ENCODE measurements around the gene CSTPP1.

CSTPP1 gene

DNA sequence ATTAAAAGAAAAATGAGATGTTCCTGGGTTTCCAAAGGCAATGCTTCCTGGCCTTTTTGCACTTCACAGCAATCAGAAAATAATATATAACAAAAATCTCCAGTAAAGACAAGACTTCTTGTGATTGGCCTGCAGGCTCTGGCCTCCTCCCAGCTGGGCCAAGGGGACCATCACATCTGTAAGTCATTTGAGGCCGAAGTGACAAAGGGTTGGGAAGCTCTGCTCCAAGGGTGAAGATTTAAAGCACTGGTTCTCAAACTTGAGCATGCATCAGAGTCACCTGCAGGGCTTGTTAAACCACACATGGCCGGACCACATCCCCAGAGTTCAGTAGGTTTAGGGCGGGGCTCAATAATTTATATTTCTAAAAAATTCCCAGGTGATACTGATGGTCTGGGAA is 208.0 kb downstream of the CSTPP1 start:
- TF ChIP-seq, protein P1, sequence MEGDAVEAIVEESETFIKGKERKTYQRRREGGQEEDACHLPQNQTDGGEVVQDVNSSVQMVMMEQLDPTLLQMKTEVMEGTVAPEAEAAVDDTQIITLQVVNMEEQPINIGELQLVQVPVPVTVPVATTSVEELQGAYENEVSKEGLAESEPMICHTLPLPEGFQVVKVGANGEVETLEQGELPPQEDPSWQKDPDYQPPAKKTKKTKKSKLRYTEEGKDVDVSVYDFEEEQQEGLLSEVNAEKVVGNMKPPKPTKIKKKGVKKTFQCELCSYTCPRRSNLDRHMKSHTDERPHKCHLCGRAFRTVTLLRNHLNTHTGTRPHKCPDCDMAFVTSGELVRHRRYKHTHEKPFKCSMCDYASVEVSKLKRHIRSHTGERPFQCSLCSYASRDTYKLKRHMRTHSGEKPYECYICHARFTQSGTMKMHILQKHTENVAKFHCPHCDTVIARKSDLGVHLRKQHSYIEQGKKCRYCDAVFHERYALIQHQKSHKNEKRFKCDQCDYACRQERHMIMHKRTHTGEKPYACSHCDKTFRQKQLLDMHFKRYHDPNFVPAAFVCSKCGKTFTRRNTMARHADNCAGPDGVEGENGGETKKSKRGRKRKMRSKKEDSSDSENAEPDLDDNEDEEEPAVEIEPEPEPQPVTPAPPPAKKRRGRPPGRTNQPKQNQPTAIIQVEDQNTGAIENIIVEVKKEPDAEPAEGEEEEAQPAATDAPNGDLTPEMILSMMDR (IDR thresholded peaks at IDR 0.05; ENCODE audit: insufficient read depth, low read depth, low read length, missing control alignments): no peak
- DNase-seq (ENCODE audit: low read depth): no peak
- H3K4me3 ChIP-seq (ENCODE audit: low read length): no peak overlapping the region

- no peak for DNase-seq (ENCODE audit: low read depth)
- no peak overlapping the region for H3K4me3 ChIP-seq (ENCODE audit: low read length)
- TF ChIP-seq, protein P1 (IDR thresholded peaks at IDR 0.05; ENCODE audit: insufficient read depth, low read depth, low read length, missing control alignments): no peak
Observed at GRCh38 chr11:47147250-47147649, 210.7 kb downstream of the CSTPP1 start.

- no peak for DNase-seq (ENCODE audit: low read depth)
- TF ChIP-seq, protein P1 (IDR thresholded peaks at IDR 0.05; ENCODE audit: insufficient read depth, low read depth, low read length, missing control alignments): no peak
- no peak overlapping the region for H3K4me3 ChIP-seq (ENCODE audit: low read length)
Observed at GRCh38 chr11:47147681-47148080, 211.1 kb downstream of the CSTPP1 start.

DNA sequence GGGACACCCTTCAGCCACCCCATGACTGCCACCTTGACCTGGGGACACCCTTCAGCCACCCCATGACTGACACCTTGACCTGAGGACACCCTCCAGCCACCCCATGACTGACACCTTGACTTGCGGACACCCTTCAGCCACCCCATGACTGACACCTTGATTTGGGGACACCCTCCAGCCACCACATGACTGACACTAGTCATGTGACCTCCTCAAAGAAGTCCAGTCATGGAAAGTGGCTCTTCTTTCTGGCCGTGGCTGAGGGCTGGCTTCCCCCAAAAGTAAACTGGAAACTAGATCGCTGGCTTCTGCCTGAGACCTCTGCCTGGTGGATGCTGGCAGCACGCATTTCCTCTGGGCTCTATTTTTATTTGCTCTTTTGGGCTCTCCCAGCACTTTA is 211.7 kb downstream of the CSTPP1 start:
- no peak for DNase-seq (ENCODE audit: low read depth)
- TF ChIP-seq, protein P1 (IDR thresholded peaks at IDR 0.05; ENCODE audit: insufficient read depth, low read depth, low read length, missing control alignments): no peak
- no peak overlapping the region for H3K4me3 ChIP-seq (ENCODE audit: low read length)

- no peak overlapping the region for H3K4me3 ChIP-seq (ENCODE audit: low read length)
- TF ChIP-seq, protein P1 (IDR thresholded peaks at IDR 0.05; ENCODE audit: insufficient read depth, low read depth, low read length, missing control alignments): no peak
- no peak for DNase-seq (ENCODE audit: low read depth)
Observed at GRCh38 chr11:47148903-47149531, 212.5 kb downstream of the CSTPP1 start.

GRCh38 chr11:47149782-47150181 is 213.2 kb downstream of the CSTPP1 start:
- no peak overlapping the region for H3K4me3 ChIP-seq (ENCODE audit: low read length)
- TF ChIP-seq, protein P1 (IDR thresholded peaks at IDR 0.05; ENCODE audit: insufficient read depth, low read depth, low read length, missing control alignments): no peak
- DNase-seq (ENCODE audit: low read depth): no peak

Measured in epithelial cell of esophagus (primary cell).